ENCODE measurements around the gene PIP4K2C. TPM values are rescaled to one million over a fixed set of nuclear protein-coding genes. Genes with fewer than 3 reads are reported as not detected.

The PIP4K2C gene
- total RNA-seq, 1 donor from 2014 or later, result 46.3 TPM

DNA sequence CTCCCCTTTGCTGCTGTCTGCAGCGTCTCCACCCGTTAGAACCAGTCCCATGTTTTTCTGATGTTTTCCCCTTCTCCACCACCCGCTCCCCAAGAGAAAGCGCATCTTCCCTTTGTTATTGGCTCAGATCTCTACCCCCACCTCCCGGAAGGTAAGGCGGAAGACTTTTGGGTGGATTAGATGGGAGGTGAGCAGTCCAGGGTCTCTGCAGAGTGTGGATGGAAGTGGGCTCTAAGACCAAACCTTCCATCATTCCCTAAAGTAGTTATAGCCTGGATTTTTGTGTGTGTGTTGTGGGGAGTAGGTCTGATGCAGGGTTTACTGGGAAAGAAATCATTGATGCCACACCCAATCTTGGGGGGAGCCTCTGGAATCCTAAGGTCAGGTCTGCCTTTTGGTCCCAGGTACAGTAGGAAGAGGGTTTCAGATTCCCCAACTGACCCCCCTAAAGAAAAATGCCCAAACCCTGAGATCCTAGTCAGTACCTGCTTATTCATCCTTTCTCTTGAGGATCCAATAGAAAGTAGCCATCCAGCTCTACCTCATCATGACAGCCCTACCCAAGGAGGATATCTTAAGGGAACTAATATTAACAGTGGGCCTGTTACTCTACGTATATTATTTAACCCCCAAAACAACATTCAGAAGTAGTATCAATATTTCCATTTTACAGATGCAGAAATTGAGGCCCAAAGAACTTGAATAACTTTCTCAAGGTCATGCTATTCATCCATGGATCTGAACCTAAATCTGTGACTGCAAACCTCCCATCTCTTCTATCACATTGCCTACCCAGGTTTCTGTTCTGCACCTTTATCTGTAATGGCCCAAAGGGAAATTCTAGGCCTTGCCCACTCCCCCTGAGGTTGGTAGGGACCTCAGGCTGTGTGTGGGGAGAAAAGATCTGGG is 40.1 kb upstream of the PIP4K2C start:
- H3K36me3 ChIP-seq (ENCODE audit: control insufficient read depth, insufficient read depth, low read length), result no peaks in the 10 kb centered on the region
- no peak overlapping the region for H3K4me3 ChIP-seq (ENCODE audit: low read depth, low read length)
- DNase-seq (ENCODE audit: low read depth) (no peak), FAIRE-seq (no peak)
- peaks cover 7% of the 10 kb centered on the region for H3K27me3 ChIP-seq (ENCODE audit: control insufficient read depth, insufficient read depth, low read length)
- TF ChIP-seq, protein P1, sequence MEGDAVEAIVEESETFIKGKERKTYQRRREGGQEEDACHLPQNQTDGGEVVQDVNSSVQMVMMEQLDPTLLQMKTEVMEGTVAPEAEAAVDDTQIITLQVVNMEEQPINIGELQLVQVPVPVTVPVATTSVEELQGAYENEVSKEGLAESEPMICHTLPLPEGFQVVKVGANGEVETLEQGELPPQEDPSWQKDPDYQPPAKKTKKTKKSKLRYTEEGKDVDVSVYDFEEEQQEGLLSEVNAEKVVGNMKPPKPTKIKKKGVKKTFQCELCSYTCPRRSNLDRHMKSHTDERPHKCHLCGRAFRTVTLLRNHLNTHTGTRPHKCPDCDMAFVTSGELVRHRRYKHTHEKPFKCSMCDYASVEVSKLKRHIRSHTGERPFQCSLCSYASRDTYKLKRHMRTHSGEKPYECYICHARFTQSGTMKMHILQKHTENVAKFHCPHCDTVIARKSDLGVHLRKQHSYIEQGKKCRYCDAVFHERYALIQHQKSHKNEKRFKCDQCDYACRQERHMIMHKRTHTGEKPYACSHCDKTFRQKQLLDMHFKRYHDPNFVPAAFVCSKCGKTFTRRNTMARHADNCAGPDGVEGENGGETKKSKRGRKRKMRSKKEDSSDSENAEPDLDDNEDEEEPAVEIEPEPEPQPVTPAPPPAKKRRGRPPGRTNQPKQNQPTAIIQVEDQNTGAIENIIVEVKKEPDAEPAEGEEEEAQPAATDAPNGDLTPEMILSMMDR (IDR thresholded peaks at IDR 0.05; ENCODE audit: insufficient read depth, low read length, severe bottlenecking), result no peak

DNA sequence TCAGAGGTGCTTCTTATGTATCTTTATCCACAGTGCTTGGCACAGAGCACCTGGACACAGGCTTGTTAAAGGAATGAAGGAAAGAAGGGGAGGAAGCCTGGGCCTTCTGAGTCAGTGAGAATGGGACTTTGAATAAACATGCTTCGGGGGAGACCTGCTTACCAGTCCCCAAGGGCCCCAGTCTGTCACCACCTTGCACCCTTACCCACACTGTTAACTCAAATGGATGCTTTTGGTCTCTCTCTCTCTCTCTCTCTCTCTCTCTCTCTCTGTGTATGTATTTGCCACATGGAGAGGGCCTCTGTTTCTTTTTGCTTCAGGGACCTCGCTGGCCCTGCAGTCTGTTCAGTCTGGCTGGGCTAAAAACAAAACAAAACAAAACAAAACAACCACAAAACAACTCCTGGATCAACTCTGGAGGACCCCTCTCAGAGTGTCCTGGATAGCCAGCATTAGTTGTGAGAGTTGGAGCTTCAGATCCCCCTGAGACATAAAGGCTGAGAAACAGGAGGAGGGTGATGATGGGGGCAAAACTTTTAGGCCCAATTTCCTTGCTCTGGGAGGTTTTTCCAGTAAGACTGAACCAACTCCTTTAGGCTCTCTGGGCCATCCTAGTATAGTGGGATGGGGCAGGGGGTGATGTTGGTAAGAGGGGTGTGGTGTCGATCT is 39.2 kb upstream of the PIP4K2C start:
- H3K36me3 ChIP-seq (ENCODE audit: control insufficient read depth, insufficient read depth, low read length), result no peaks in the 10 kb centered on the region
- peaks cover 7% of the 10 kb centered on the region for H3K27me3 ChIP-seq (ENCODE audit: control insufficient read depth, insufficient read depth, low read length)
- no peak for DNase-seq (ENCODE audit: low read depth)
- no peak for FAIRE-seq
- no peak overlapping the region for H3K4me3 ChIP-seq (ENCODE audit: low read depth, low read length)
- TF ChIP-seq, protein P1 (IDR thresholded peaks at IDR 0.05; ENCODE audit: insufficient read depth, low read length, severe bottlenecking), result no peak

DNA sequence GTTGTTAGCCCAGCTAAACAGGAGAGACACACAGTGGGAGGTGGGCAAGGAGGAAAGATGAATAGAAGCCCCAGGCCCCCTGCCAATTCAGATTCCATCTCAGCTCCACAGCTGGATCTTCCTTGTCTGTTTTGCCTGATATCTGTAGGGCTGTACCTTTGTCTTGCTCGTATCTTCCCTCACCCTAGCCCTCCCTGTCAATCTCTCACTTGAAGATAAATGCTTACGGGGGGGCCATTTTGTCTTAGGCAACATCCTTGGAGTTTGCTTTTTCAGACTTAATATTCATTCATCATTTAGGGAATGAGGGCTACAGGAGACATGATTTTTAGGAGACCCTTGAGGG is 38.7 kb upstream of the PIP4K2C start:
- DNase-seq (ENCODE audit: low read depth) (no peak), FAIRE-seq (no peak)
- no peak overlapping the region for H3K4me3 ChIP-seq (ENCODE audit: low read depth, low read length)
- H3K27me3 ChIP-seq (ENCODE audit: control insufficient read depth, insufficient read depth, low read length), result peaks cover 7% of the 10 kb centered on the region
- TF ChIP-seq, protein P1 (IDR thresholded peaks at IDR 0.05; ENCODE audit: insufficient read depth, low read length, severe bottlenecking), result no peak
- no peaks in the 10 kb centered on the region for H3K36me3 ChIP-seq (ENCODE audit: control insufficient read depth, insufficient read depth, low read length)

DNA sequence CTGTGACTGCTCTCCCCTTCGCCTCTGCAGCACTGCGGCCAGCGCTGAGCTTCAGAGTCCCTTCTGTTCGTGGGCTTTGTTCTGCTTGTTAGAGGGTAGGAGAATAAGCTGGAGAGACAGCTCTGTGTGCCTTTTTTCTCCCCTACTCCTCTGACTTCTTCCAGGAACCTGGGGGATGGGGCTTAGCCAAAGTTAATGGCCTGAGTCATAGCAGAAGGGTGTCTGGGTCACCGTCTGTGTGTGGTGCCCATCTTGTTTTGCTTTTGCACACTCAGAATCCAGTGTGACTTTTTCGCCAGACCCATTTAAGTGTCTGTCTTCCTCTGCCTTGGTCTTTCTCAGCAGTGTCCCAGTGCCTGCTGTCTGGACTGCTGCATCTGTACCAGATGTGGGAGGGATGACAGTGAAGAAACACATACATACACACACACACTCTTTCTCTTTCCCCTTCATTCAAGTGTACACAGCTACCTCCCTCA is 38.1 kb upstream of the PIP4K2C start:
- H3K36me3 ChIP-seq (ENCODE audit: control insufficient read depth, insufficient read depth, low read length), result no peaks in the 10 kb centered on the region
- TF ChIP-seq, protein P1 (IDR thresholded peaks at IDR 0.05; ENCODE audit: insufficient read depth, low read length, severe bottlenecking), result no peak
- H3K27me3 ChIP-seq (ENCODE audit: control insufficient read depth, insufficient read depth, low read length), result peaks cover 7% of the 10 kb centered on the region
- FAIRE-seq, result peak; percentile 73
- peak; percentile 15 for DNase-seq (ENCODE audit: low read depth)
- no peak overlapping the region for H3K4me3 ChIP-seq (ENCODE audit: low read depth, low read length)

DNA sequence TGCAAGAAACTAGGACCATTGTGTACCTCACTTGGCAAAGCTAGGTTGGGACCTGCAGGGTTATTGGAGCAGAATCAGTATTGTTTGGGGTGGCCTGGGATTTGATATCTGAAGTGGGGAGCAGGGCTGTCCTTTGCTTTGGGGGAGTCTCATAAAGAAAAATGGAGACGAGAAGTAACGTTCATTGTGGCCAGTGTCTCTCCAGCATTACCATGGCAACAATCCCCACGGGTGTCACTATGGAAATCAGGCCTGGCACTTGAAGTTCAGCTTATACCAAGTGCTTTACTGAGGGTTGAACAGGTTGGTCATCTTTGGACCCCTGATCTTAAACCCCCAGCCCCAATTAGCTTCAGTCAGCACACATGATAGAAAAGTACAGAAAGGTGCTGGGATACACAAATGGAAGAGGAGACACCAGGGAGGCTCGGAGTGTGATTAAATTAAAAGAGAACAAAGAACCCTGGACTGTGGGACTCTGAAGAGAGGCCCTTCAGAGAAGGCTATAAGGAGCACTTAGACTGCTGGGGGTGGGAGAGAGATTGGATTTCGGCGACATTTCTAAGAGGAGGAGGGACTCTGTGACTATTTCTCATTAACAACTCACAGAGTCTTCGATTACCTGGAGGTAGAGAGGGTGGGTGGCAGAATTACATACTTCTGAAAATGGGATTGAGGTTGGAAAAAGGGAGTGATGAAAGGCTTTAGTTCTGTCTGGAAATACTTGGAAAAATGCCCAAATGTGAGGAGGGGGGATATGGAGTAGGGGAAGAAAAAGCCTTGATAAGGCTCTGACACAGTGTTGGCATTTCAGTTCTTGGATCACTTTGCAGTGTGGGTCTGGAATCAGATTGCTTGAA is 37.4 kb upstream of the PIP4K2C start:
- FAIRE-seq (no peak), DNase-seq (ENCODE audit: low read depth) (no peak)
- TF ChIP-seq, protein P1 (IDR thresholded peaks at IDR 0.05; ENCODE audit: insufficient read depth, low read length, severe bottlenecking), result no peak
- no peaks in the 10 kb centered on the region for H3K36me3 ChIP-seq (ENCODE audit: control insufficient read depth, insufficient read depth, low read length)
- no peak overlapping the region for H3K4me3 ChIP-seq (ENCODE audit: low read depth, low read length)
- H3K27me3 ChIP-seq (ENCODE audit: control insufficient read depth, insufficient read depth, low read length), result peaks cover 7% of the 10 kb centered on the region

All from bronchial epithelial cell (primary cell).